SK-N-MC (cell line): ENCODE measurements around the gene ZNF750.

Experiments
- EZH2 ChIP-seq: fragments of 200-600 bp; sonication (generic); IDR thresholded peaks from one replicate; pipeline ENCODE4 v1.6.1; 2017; ENCODE audit warnings: antibody characterized with exemption
- FOXP2 ChIP-seq: optimal IDR thresholded peaks from 2 replicates; pipeline ENCODE3; 2011; ENCODE audit warnings: mild to moderate bottlenecking, moderate library complexity; ENCODE audit not compliant: insufficient read depth; ENCODE audit errors: extremely low read length, control extremely low read depth
- POLR2AphosphoS5 ChIP-seq: IDR thresholded peaks from 2 replicates; pipeline ENCODE4 v1.6.1; 2012; ENCODE audit warnings: mild to moderate bottlenecking, low read depth, low read length, borderline replicate concordance

- TF ChIP-seq POLR2AphosphoS5 (no peak), EZH2 (no peak), FOXP2 (no peak)
Observed at GRCh38 chr17:82868715-82869131, 28.9 kb upstream of the ZNF750 start.
